NT2/D1 (cell line): ENCODE measurements around the gene BTF3L4.

Experiments used
- SUZ12 ChIP-seq: IDR thresholded peaks from 2 replicates; pipeline ENCODE4 v1.6.1; 2011; ENCODE audit not compliant: insufficient read length, insufficient read depth; ENCODE audit errors: extremely low read depth
- YY1 ChIP-seq: IDR thresholded peaks from 2 replicates; pipeline ENCODE4 v1.6.1; 2011; ENCODE audit not compliant: insufficient read length, insufficient read depth

- no peak for TF ChIP-seq YY1
- TF ChIP-seq SUZ12, result no peak
These were observed 14.4 kb upstream of the BTF3L4 start for GRCh38 chr1:52041551-52042185.
